ENCODE measurements around the gene FOXD1. TPM values are rescaled to one million over a fixed set of nuclear protein-coding genes. Genes with fewer than 3 reads are reported as not detected.

Gene FOXD1
- not detected in 2 replicates for polyA plus RNA-seq
- not detected in 2 replicates for polyA minus RNA-seq

GRCh38 chr5:73448463-73449136 is at the start of gene FOXD1:
Gene FOXD1 (minus strand): TSS chr5:73448777. CDS start chr5:73448362, 415 bp downstream.
- Histone ChIP-seq H2AFZ (ENCODE audit: low read depth, low read length) (no peak within 1 kb of the TSS), H3K9me3 (ENCODE audit: low read length) (no peaks in the 10 kb centered on the region), H3K27me3 (ENCODE audit: insufficient read depth, low read depth, low read length) (peaks cover 90% of the 10 kb centered on the region), H3K79me2 (replicated peaks; ENCODE audit: insufficient read depth, low read length) (no peaks in the 10 kb centered on the region), H3K27ac (ENCODE audit: low read length) (no peak within 1 kb of the TSS), H3K4me2 (ENCODE audit: low read length) (no peak within 1 kb of the TSS), H3K4me3 (ENCODE audit: low read length) (peak within 1 kb of the TSS; percentile 61), H3F3A (ENCODE audit: insufficient read depth, low read length, poor library complexity, severe bottlenecking) (no peaks in the 10 kb centered on the region), H3K9ac (ENCODE audit: low read length) (no peak within 1 kb of the TSS), H4K20me1 (ENCODE audit: insufficient read depth) (no peaks in the 10 kb centered on the region), H3K36me3 (ENCODE audit: insufficient read depth, low read length) (no peaks in the 10 kb centered on the region), H3K9me2 (ENCODE audit: insufficient read depth, low read length) (no peaks in the 10 kb centered on the region)
- TF ChIP-seq EZH2 (IDR thresholded peaks at IDR 0.05; ENCODE audit: borderline replicate concordance, insufficient read depth, low read length, poor library complexity, severe bottlenecking) (peak; percentile 79), EP300 (conservative IDR thresholded peaks at IDR 0.05; ENCODE audit: poor library complexity, severe bottlenecking) (no peak)

GRCh38 chr5:73497497-73498056 is 49.0 kb upstream of the FOXD1 start:
- Histone ChIP-seq H3K27me3 (ENCODE audit: insufficient read depth, low read depth, low read length) (no peaks in the 10 kb centered on the region), H4K20me1 (ENCODE audit: insufficient read depth) (no peaks in the 10 kb centered on the region), H3F3A (ENCODE audit: insufficient read depth, low read length, poor library complexity, severe bottlenecking) (peaks cover 4% of the 10 kb centered on the region), H3K9me2 (ENCODE audit: insufficient read depth, low read length) (no peaks in the 10 kb centered on the region), H3K27ac (ENCODE audit: low read length) (peak overlapping the region; percentile 93), H3K4me2 (ENCODE audit: low read length) (peak overlapping the region; percentile 92), H2AFZ (ENCODE audit: low read depth, low read length) (peak overlapping the region; percentile 97), H3K36me3 (ENCODE audit: insufficient read depth, low read length) (no peaks in the 10 kb centered on the region), H3K79me2 (replicated peaks; ENCODE audit: insufficient read depth, low read length) (peaks cover 35% of the 10 kb centered on the region), H3K4me3 (ENCODE audit: low read length) (peak overlapping the region; percentile 91), H3K9me3 (ENCODE audit: low read length) (no peaks in the 10 kb centered on the region), H3K9ac (ENCODE audit: low read length) (peak overlapping the region; percentile 98)
- TF ChIP-seq SMC3 (conservative IDR thresholded peaks at IDR 0.05; ENCODE audit: poor library complexity) (no peak), POLR2AphosphoS5 (IDR thresholded peaks at IDR 0.05) (no peak), EZH2 (IDR thresholded peaks at IDR 0.05; ENCODE audit: borderline replicate concordance, insufficient read depth, low read length, poor library complexity, severe bottlenecking) (no peak), MXI1 (conservative IDR thresholded peaks at IDR 0.05; ENCODE audit: poor library complexity, severe bottlenecking) (no peak), EP300 (conservative IDR thresholded peaks at IDR 0.05; ENCODE audit: poor library complexity, severe bottlenecking) (no peak), REST (IDR thresholded peaks at IDR 0.05; ENCODE audit: borderline replicate concordance) (no peak), RAD21 (conservative IDR thresholded peaks at IDR 0.05) (no peak), CTCF (IDR thresholded peaks at IDR 0.05; ENCODE audit: poor library complexity, severe bottlenecking) (no peak), TAF1 (IDR thresholded peaks at IDR 0.05; ENCODE audit: low read depth) (no peak)

Measured in neural cell (in vitro differentiated cells).